Heart left ventricle (tissue), 16 donors: ENCODE results near the gene ZNF536. TPM values are rescaled to one million over a fixed set of nuclear protein-coding genes. Genes with fewer than 3 reads are reported as not detected.

Experiments
- ATAC-seq, 4 donors: fragments of 200-7000 bp; cut with Tn5 transposase; one replicate each; pipeline ENCODE4 v1.9.1; 2020 to 2022; ENCODE audit warnings: moderate library complexity in 4 of 4, mild to moderate bottlenecking in 3 of 4, moderate number of reproducible peaks in 1 of 4
- DNase-seq, 5 donors: peaks; one replicate each; pipeline ENCODE4 v3.0.0-alpha.2; 2020
- H3K27ac ChIP-seq, 12 donors: fragments of 200-600 bp; sonication (generic) in 4 of 12; one replicate each; pipeline versions ENCODE4 v1.5.0 to v1.8.0; 2016 to 2022; ENCODE audit warnings: mild to moderate bottlenecking in 2 of 12
- H3K27me3 ChIP-seq, 9 donors: fragments of 200-600 bp; sonication (generic) in 2 of 9; one replicate each; pipeline versions ENCODE4 v1.5.1 to v1.8.0; 2016 to 2022; ENCODE audit warnings: mild to moderate bottlenecking in 3 of 9
- H3K36me3 ChIP-seq, 9 donors: fragments of 200-600 bp; sonication (generic) in 2 of 9; one replicate each; pipeline versions ENCODE4 v1.5.0 to v1.8.0; 2018 to 2022; ENCODE audit warnings: mild to moderate bottlenecking in 2 of 9
- H3K4me1 ChIP-seq, 12 donors: fragments of 200-600 bp; sonication (generic) in 4 of 12; one replicate each; pipeline versions ENCODE4 v1.5.0 to v1.8.0; 2016 to 2022; ENCODE audit warnings: mild to moderate bottlenecking in 3 of 12
- H3K4me3 ChIP-seq, 12 donors: fragments of 200-600 bp; sonication (generic) in 4 of 12; one replicate each; pipeline versions ENCODE4 v1.5.0 to v1.8.0; 2017 to 2022; ENCODE audit warnings: mild to moderate bottlenecking in 9 of 12, moderate library complexity in 4 of 12
- H3K9me3 ChIP-seq, 12 donors: fragments of 200-600 bp; sonication (generic) in 4 of 12; one replicate each; pipeline versions ENCODE4 v1.5.0 to v1.8.0; 2016 to 2022; ENCODE audit warnings: mild to moderate bottlenecking in 1 of 12
- POLR2A ChIP-seq, 2 donors: fragments of 450-650 bp; IDR thresholded peaks; one replicate each; pipeline ENCODE4 v1.6.1; 2017; ENCODE audit warnings: antibody characterized with exemption in 2 of 2, mild to moderate bottlenecking in 2 of 2, moderate library complexity in 2 of 2
- WGBS, 4 donors: extraction: QIAGEN DNeasy Blood & Tissue Kit in 2 of 4; methylation state at CpG; one replicate each; pipeline versions ENCODE4 v1.1.5 to v1.1.7; 2013 to 2018; 5-methylcytosine and 5-hydroxymethylcytosine counted together
- intact Hi-C, 10 donors: fragments of 100-400 bp; cut with DNase I; formaldehyde crosslinking; loops; one replicate each; pipeline versions ENCODE4 v1.11.1 to v1.14.2; 2022
- polyA plus RNA-seq, 2 donors: library from polyadenylated mRNA; stranded (reverse); fragments of 200-250 nt; gene quantifications; one replicate each; pipeline ENCODE4 v1.2.3, GENCODE V29; 2013
- total RNA-seq, 9 donors: library from RNA; depleted of rRNA in 2 of 9; stranded (reverse); fragments of >200 nt in 2 of 9; fragmentation: NEBNext Ultra II Directional in 3 of 9; extraction: Animal tissue kit (Norgen Biotek cat#: 25700) in 3 of 9; gene quantifications; one replicate each; pipeline versions ENCODE4 v1.1.0 to v1.2.4, GENCODE V29; 2016 to 2023
- TF ChIP-seq, protein P1 (sequence below), 12 donors: fragments of 200-600 bp; sonication (generic) in 4 of 12; IDR thresholded peaks; one replicate each; pipeline versions ENCODE4 v1.5.0 to v1.8.0; 2018 to 2022; ENCODE audit warnings: antibody characterized with exemption in 12 of 12, mild to moderate bottlenecking in 5 of 12
- donor health status: ischemic (EF 13 %, LVEDD 7.1; RV severe dilation, severe dysfunction).
- donor health status: healthy with polysubstance abuse.
- donor health status: DM: no; HTN: yes; CAD: no.
- donor health status: DM: no; HTN: no; CAD: no.
- donor health status: ischemic (EF 25% LVEDD 6.9; RV normal size, moderate dysfunction).
- donor health status: ischemic (EF 25% LVEDD 5.7; RV mildly dilated, moderate dysfunction).
- donor health status: healthy.
- donor health status: DM: yes; HTN: yes; CAD: no.
- donor health status: ischemic (EF 35%, LVEDD 5.7; RV mildly dilated, moderate dysfunction).
- donor health status: nonischemic (EF 11% LVEDD 7.7; RV severe dilation, severe dysfunction).
- donor health status: DM: yes; HTN: yes; CAD: no.
- donor health status: PGD.
- donor health status: ischemic (EF 29% LVEDD 5.4; RV normal size, mild dysfunction).
- donor health status: nonischemic (EF 23%, LVEDD 6.1; RV moderate dilation, normal function).

ZNF536 gene
- total and polyA plus RNA-seq, 11 donors = 0.17 to 10.1 (median 2.0) TPM

DNA sequence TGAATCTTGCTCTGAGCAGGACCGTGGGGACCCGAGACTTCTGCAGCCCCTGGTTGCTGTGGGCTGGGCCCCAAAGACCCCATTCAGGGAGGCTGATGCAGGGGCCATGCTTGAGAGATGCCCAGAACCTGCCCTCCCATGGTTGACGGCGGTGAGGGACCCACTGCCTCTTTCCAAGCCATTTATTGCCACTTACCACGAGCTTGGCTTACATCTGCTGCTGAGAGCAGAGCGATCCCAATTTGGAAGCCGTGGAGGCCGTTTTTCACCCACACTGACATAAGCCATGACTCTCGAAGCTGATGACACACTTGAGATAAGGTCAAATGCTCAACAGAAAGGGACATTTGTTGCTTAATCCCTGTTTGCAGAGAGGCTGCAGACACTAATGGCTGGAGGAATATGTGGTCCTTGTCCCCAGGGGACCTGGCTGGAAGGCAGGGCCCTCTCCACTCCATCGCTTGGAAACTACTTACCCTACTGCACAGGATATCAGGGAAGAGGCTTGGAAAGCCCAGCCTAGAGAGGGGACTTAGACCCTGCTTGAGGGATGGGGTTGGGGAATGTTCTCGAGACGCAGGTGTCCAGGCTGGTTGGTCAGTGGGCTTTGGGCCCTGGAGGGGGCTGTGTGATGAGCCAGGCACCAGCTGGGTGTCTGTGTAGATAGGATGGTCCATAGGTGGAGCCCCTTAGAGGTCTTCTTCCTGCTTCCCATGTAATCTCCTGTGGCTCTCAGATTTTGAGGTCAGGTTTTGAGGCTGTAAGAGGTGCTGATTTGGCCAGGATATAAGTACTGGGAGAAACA is 15.3 kb downstream of the ZNF536 start:
- 17 to 34% (median 27%) methylated on average over 9 to 12 of the region's 12 CpGs for WGBS, 4 donors
- ATAC-seq (peak; percentile 83 to 91 (median 90)), DNase-seq (peak in 2 of 5 donors; percentile 40 to 46)
- Histone ChIP-seq H3K36me3 (no peaks in the 10 kb centered on the region), H3K27ac (no peak overlapping the region), H3K4me3 (no peak overlapping the region), H3K4me1 (peaks cover 0 to 15% (median 3%) of the 10 kb centered on the region in 12 donors), H3K9me3 (no peaks in the 10 kb centered on the region), H3K27me3 (peaks cover 0 to 17% (median 0%) of the 10 kb centered on the region in 9 donors)
- TF ChIP-seq, protein P1, sequence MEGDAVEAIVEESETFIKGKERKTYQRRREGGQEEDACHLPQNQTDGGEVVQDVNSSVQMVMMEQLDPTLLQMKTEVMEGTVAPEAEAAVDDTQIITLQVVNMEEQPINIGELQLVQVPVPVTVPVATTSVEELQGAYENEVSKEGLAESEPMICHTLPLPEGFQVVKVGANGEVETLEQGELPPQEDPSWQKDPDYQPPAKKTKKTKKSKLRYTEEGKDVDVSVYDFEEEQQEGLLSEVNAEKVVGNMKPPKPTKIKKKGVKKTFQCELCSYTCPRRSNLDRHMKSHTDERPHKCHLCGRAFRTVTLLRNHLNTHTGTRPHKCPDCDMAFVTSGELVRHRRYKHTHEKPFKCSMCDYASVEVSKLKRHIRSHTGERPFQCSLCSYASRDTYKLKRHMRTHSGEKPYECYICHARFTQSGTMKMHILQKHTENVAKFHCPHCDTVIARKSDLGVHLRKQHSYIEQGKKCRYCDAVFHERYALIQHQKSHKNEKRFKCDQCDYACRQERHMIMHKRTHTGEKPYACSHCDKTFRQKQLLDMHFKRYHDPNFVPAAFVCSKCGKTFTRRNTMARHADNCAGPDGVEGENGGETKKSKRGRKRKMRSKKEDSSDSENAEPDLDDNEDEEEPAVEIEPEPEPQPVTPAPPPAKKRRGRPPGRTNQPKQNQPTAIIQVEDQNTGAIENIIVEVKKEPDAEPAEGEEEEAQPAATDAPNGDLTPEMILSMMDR (IDR thresholded peaks at IDR 0.05) = no peak
- no peak for TF ChIP-seq POLR2A (IDR thresholded peaks at IDR 0.05)
- intact Hi-C loops = no loop called here

DNA sequence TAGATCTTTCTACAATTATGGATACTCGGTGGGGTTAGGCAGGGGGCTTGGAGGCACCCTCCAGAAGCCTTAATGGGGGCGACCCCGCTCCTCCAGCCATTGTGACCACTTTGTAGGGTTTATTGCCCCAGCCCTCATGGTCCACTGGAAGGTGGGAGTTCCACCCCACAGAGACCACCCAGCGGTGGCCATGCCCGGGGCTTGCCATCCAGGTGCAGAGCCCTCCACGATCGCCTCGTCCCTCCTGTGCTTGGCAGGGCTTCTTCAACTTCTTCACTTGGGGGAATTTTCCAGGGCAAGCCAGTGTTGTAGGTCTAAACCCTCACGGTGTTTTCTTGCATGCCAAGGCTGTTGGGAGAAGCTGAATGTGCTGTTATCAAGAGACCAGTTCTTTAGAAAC is 16.1 kb downstream of the ZNF536 start:
- no peak for ATAC-seq
- Histone ChIP-seq H3K9me3 (no peaks in the 10 kb centered on the region), H3K36me3 (no peaks in the 10 kb centered on the region), H3K27me3 (peaks cover 0 to 18% (median 3%) of the 10 kb centered on the region in 9 donors), H3K27ac (no peak overlapping the region), H3K4me3 (no peak overlapping the region), H3K4me1 (peaks cover 0 to 15% (median 3%) of the 10 kb centered on the region in 12 donors)
- no peak for TF ChIP-seq POLR2A (IDR thresholded peaks at IDR 0.05)
- TF ChIP-seq, protein P1 (IDR thresholded peaks at IDR 0.05) = no peak
- DNase-seq = no peak
- intact Hi-C loops = no loop called here
- 84 to 91% (median 88%) methylated on average over 9 of the region's 9 CpGs for whole genome bisulfite sequencing, 4 donors

DNA sequence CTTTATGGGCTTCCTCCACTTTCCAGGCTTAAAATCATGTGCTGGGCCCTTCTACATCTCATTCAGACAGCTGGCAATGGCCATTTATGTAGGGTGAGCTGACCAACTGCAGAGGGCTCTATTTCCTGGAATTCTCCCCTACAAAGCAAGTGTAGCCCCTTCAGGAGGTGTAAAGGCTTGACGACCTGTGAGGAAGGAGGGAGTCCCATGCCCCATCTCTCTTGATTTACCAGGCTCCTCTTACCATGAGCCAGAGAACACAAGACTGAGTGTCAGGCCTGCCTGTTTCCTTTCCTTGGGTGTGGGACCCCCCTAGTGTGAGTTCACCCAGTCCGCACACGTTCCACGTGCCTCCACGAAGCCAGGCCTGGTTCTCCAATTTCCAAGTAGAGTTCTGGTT is 16.6 kb downstream of the ZNF536 start:
- Histone ChIP-seq H3K4me3 (no peak overlapping the region), H3K4me1 (peaks cover 0 to 15% (median 3%) of the 10 kb centered on the region in 12 donors), H3K27ac (no peak overlapping the region), H3K36me3 (no peaks in the 10 kb centered on the region), H3K27me3 (peaks cover 0 to 23% (median 3%) of the 10 kb centered on the region in 9 donors), H3K9me3 (no peaks in the 10 kb centered on the region)
- WGBS, 4 donors = 79 to 84% (median 82%) methylated on average over 5 of the region's 5 CpGs
- intact Hi-C loops = no loop called here
- no peak for DNase-seq
- TF ChIP-seq POLR2A (IDR thresholded peaks at IDR 0.05) = no peak
- TF ChIP-seq, protein P1 (IDR thresholded peaks at IDR 0.05) = no peak
- no peak for ATAC-seq

DNA sequence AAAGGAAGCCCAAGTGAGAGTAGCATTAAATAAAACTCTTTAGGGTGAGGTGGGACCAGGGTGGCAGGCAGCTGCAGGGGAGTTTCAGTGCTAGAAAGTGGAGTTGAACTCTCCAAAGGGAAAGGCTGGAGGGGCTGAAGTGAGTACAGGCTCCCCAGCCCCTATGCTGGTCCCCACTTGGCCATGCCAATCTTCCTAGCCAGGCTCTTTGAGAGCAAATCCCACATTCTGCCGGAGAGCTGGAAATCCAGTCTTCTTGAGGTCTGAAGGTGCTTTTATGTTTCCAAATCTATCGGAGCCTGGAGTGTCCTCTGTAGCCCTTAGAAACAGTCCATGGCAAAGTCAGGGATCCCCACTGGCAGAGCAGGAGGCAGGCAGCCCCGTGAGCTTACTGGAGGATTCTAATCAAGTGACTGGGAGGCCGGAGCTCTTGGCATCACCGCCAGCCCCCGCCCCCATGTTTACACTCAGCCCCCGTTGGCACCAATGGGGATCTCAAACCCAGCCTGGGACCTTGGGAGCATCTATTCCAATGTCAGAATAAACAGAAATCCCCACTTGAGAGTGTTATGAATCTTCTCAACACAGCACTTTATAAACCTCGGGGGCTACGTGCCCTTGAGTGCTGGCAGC is 18.3 kb downstream of the ZNF536 start:
- no peak for ATAC-seq
- intact Hi-C loops = no loop called here

More for the DNA sequence above, 18.3 kb downstream of the ZNF536 start:
- no peak overlapping the region for H3K4me3 ChIP-seq
- no peak for DNase-seq
- 72 to 84% (median 78%) methylated on average over 8 to 9 of the region's 9 CpGs for WGBS, 4 donors
- peaks cover 0 to 29% (median 3%) of the 10 kb centered on the region in 9 donors for H3K27me3 ChIP-seq
- H3K27ac ChIP-seq = no peak overlapping the region
- H3K9me3 ChIP-seq = no peaks in the 10 kb centered on the region
- TF ChIP-seq POLR2A (IDR thresholded peaks at IDR 0.05) = no peak
- TF ChIP-seq, protein P1 (IDR thresholded peaks at IDR 0.05) = no peak
- peaks cover 0 to 15% (median 3%) of the 10 kb centered on the region in 12 donors for H3K4me1 ChIP-seq
- H3K36me3 ChIP-seq = no peaks in the 10 kb centered on the region
